ENCODE measurements around the gene MRPS6.

Gene MRPS6

GRCh38 chr21:34031835-34032370 lies 41.5 kb upstream of the MRPS6 start:
- no peak overlapping the region for H3K4me3 ChIP-seq (replicated peaks; ENCODE audit: low read depth, low read length)
- no peak for DNase-seq (ENCODE audit: extremely low read depth, insufficient read length)
- H3K27me3 ChIP-seq (replicated peaks; ENCODE audit: control insufficient read depth, insufficient read depth, low read length): no peaks in the 10 kb centered on the region
- H3K36me3 ChIP-seq (ENCODE audit: control insufficient read depth, insufficient read depth, low read length): no peaks in the 10 kb centered on the region
- TF ChIP-seq CTCF (IDR thresholded peaks at IDR 0.05; ENCODE audit: insufficient read depth, low read length, poor library complexity, severe bottlenecking): no peak

GRCh38 chr21:34034369-34035014 lies 38.9 kb upstream of the MRPS6 start:
- no peak for TF ChIP-seq CTCF (IDR thresholded peaks at IDR 0.05; ENCODE audit: insufficient read depth, low read length, poor library complexity, severe bottlenecking)
- no peak for DNase-seq (ENCODE audit: extremely low read depth, insufficient read length)
- no peaks in the 10 kb centered on the region for H3K36me3 ChIP-seq (ENCODE audit: control insufficient read depth, insufficient read depth, low read length)
- no peaks in the 10 kb centered on the region for H3K27me3 ChIP-seq (replicated peaks; ENCODE audit: control insufficient read depth, insufficient read depth, low read length)
- no peak overlapping the region for H3K4me3 ChIP-seq (replicated peaks; ENCODE audit: low read depth, low read length)

GRCh38 chr21:34035619-34036354 lies 37.6 kb upstream of the MRPS6 start:
- TF ChIP-seq CTCF (IDR thresholded peaks at IDR 0.05; ENCODE audit: insufficient read depth, low read length, poor library complexity, severe bottlenecking): no peak
- no peak for DNase-seq (ENCODE audit: extremely low read depth, insufficient read length)
- Histone ChIP-seq H3K36me3 (ENCODE audit: control insufficient read depth, insufficient read depth, low read length) (no peaks in the 10 kb centered on the region), H3K4me3 (replicated peaks; ENCODE audit: low read depth, low read length) (no peak overlapping the region), H3K27me3 (replicated peaks; ENCODE audit: control insufficient read depth, insufficient read depth, low read length) (no peaks in the 10 kb centered on the region)

GRCh38 chr21:34037009-34037795 lies 36.2 kb upstream of the MRPS6 start:
- no peaks in the 10 kb centered on the region for H3K36me3 ChIP-seq (ENCODE audit: control insufficient read depth, insufficient read depth, low read length)
- no peak for DNase-seq (ENCODE audit: extremely low read depth, insufficient read length)
- TF ChIP-seq CTCF (IDR thresholded peaks at IDR 0.05; ENCODE audit: insufficient read depth, low read length, poor library complexity, severe bottlenecking): no peak
- H3K4me3 ChIP-seq (replicated peaks; ENCODE audit: low read depth, low read length): no peak overlapping the region
- H3K27me3 ChIP-seq (replicated peaks; ENCODE audit: control insufficient read depth, insufficient read depth, low read length): no peaks in the 10 kb centered on the region

- no peak for DNase-seq (ENCODE audit: extremely low read depth, insufficient read length)
- Histone ChIP-seq H3K27me3 (replicated peaks; ENCODE audit: control insufficient read depth, insufficient read depth, low read length) (no peaks in the 10 kb centered on the region), H3K36me3 (ENCODE audit: control insufficient read depth, insufficient read depth, low read length) (no peaks in the 10 kb centered on the region), H3K4me3 (replicated peaks; ENCODE audit: low read depth, low read length) (no peak overlapping the region)
- TF ChIP-seq CTCF (IDR thresholded peaks at IDR 0.05; ENCODE audit: insufficient read depth, low read length, poor library complexity, severe bottlenecking): no peak
These were observed 33.5 kb upstream of the MRPS6 start for GRCh38 chr21:34039678-34040382.
